DMS114 treated with DMSO at 0.1 percent for 48 hours (cell line): ENCODE measurements around the gene LIX1.
"Not testable (repeated sequence)": the region's sequence is repeated elsewhere in the genome, so short reads cannot be mapped to it uniquely, and the experiment has no call there.

Experiments used
- DNase-seq: peaks from one replicate; lab custom pipeline; 2025; ENCODE audit not compliant: unreplicated experiment; lab: John Stamatoyannopoulos, UW

LIX1 gene

DNA sequence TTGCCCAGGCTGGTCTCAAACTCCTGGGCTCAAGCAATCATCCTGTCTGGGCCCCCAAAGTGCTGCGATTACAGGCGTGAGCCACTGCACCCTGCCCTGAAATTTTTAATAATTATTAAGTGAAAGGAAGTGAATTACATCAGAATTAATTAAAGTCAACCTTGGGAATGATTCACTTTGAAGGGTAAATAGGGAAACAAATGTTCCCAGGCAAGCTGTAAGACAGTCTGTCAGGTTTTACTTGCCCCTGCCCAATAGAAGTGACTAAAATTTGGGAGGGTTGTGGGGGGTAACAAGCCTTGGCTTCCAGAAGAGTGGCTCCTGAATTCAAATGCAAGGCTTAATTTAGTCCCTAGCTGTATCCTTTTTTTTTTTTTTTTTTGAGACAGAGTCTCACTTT lies 1.3 kb upstream of the LIX1 start:
- no peak for DNase-seq

DNA sequence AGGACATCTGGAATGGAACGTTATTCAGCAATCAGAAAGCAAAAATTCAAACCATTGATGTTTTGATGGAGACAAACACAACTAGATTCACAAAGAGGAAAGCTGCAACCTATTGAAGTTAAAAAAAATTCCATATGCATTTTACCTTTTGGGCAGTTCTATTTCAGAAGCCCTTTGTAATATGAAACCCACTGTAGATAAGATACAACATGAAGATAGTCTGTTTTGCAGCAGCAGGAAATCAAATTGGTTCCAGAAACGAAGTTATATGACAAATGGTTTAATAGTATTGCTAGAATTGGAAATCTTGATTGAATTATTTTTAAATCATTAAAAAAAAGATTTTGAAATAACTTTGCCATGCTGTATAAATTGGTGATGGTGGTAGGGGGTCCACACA lies 872 bp downstream of the LIX1 start:
- DNase-seq: no peak

- no peak for DNase-seq
These were observed 1.4 kb downstream of the LIX1 start for GRCh38 chr5:97141031-97141430.

DNA sequence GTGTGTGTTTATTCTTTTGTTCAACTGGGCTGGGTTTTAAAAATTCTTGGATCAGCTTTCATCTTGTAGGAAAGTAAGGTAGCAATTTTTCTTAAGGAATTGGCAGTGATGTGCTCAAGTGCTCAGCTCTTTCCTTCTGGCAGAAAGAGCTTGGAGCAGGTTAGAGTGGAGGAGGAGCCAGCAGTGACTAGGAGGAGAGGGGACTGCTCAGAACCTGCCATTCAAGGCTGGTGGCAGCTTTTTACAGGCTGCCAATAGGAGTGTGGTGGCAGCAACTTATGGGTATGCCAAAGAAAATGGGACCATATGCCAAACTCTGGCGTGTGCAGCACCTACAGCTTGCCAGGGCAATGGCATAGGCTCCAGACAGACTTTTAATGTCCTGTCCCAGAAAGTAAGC lies 2.2 kb downstream of the LIX1 start:
- not testable (repeated sequence) for DNase-seq

DNA sequence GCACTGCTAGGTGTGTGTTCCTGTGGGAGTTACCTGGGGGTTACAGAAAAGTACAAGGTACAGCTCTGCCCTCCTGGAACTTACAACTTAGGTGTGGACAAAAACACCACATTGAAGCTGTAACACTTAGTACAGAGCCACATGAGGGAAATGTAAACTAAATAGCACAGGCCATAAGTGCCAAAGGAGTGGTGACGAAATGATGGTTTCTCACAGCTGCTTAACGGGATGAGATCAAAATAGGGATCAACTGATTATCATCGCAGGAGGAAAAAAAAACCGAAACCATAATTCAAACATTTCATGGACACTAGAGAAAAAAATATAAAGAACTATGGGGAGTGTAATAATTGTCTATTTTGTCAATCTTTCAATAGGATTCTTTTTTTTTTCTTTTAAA lies 5.9 kb downstream of the LIX1 start:
- no peak for DNase-seq

- no peak for DNase-seq
These were observed 6.5 kb downstream of the LIX1 start for GRCh38 chr5:97135868-97136267.

DNA sequence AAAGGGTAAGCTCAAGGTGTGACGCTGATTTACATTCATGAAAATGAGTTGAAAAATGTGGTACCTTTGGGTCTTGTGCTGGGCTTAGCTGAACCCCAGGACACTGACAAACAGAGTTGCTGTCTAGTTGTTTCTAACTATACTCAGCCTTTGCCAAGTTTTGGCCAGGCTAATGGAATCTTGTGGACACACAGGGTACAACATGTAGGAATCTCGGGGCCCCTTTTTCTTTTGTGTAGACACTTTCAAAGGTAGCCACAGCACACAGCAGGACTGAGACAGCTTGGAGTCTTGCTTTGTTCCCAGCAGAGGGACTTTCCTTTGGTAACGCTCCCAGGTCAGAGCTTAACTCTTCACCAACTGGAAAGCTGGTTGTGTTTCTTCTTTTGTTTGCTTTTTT lies 7.8 kb downstream of the LIX1 start:
- no peak for DNase-seq

- no peak for DNase-seq
These were observed 9.3 kb downstream of the LIX1 start for GRCh38 chr5:97133101-97133500.

- DNase-seq: no peak
These were observed 10.5 kb downstream of the LIX1 start for GRCh38 chr5:97131921-97132320.

DNA sequence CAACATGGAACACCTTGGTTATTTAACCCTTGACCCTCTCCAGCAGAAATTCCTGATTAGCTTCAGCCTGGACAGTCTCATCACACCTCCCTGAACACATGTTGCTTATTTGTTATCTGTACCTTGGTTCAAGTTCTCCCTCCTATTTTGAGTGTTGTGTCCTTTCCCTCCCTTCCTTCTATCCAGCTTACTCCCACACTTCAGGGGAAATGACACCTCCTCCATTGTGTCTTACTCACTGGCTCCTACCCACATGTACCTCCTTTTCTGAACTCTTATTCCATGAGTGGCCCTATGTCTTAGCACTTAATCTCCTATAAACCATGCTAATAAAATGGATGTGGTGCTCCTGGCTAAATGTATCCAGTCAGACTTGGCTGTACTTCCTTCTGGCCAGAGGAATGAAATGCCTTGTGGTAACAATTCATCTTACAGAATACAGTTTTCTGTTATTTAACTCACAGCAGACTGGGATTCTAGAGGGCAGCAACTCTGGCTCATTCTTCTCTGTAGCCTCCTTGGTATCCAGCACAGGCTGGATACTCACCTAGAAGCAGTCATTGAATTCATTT lies 11.2 kb downstream of the LIX1 start:
- no peak for DNase-seq

DNA sequence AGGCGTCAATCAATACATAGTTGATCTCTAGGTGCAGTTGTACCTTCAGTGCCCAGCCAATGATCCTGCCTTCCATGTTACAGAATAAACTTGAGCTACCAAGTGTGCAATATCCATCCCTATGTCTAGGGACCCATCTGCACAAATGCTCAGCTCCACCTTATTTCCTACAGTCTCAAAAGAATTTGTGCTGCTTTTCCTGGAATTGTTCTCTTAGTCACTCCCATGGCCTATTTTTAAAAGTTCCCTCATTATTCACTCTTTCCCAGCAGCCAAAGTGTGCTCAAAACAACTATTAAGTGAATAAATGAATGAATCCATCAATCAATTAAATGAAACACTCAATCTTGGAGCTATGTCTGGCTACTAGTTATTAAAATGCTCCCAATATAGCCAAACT lies 14.7 kb downstream of the LIX1 start:
- DNase-seq: no peak

- DNase-seq: no peak
These were observed 17.2 kb downstream of the LIX1 start for GRCh38 chr5:97125125-97125683.

DNA sequence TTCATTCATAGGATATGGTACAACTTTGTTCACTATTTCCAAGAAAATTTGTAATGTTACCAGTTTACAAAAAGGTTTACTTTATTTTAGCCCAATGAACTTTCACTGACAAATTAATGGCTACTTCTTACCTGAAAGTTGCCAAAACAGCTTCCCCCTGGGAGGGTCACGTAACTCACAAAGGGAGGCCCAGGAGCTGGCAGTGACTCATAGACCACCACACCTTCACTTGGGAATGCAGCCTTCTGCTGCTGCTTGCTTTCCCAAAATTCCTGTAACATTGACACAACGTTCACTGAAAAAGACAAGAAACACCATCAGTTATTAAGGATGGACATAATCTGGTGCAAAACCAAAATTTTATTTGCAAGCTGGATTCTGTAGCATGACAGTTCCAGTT lies 18.1 kb downstream of the LIX1 start:
- DNase-seq: no peak

DNA sequence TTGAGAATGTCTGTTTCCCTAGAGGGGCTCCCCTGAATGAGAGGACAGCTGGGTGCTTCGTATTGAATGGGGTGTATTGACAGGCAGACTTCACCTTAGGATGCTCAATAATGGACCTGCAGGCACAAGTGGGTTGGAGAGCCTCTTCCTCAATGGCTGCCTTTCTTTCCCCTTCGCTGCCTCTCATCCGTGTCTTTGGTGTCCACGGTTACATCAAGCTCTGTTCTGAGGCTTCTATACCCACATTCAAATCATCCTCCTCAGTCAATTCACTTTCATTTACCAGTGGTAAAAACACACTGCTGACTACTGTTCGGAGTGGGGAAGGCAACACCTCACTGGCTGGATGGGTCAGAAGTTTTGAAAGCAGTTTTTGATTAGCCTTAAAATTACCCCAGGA lies 20.6 kb downstream of the LIX1 start:
- no peak for DNase-seq

GRCh38 chr5:97120195-97120594 lies 22.2 kb downstream of the LIX1 start:
- DNase-seq: no peak

- DNase-seq: no peak
These were observed 23.4 kb downstream of the LIX1 start for GRCh38 chr5:97119007-97119390.

DNA sequence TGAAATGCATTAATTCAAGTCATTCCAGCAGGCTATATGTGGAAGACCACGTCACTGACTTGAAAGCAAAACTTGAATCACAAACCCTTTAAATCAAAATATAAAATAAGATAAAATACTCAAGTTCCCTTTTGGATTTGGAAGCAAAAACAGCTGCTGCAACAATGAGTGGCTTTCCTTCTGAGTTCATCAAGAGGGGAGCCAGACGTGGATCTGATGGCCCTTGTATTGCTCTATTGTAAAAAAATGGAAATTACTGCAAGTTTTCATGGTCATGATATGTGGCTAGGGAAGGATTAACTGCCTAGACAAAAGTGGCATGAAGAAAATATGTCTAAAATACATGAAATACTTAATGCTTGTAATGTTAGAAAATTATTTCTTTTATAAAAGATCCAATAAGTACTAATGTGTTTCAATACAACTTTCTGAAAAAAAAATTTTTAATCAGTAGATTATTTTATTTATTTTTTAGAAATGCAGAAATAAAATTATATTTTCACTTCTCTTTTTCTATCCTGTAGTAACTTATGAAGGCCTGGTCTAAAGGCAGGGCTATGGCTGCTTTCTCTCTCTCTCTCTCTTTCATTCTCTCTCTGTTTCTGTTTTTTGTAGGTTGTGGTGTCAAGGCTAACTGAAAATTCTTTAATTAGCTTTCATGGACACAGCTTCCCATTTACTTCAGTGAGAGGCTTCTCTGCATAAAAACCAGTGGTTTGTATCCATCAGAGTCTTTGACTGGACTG lies 24.0 kb downstream of the LIX1 start:
- no peak for DNase-seq

- no peak for DNase-seq
These were observed 26.5 kb downstream of the LIX1 start for GRCh38 chr5:97115932-97116331.

DNA sequence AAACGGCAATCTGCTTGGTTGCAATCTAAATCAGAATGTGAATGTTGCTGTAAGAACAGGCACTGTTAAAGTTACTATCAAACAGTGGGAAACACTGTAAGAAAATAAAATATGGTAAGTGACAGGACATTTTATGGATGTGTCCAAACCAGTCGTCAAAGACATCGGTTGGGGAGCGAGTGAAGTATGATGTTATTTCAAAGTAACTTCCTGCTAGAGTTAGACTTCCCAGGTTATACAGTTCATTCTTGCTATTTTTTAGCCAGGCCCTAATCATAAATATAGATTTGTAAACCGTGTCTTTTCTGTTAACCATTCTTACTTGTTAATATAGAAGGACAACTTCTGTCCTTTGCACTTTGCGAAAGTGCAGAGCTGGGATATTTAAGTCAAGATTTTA lies 30.2 kb downstream of the LIX1 start:
- DNase-seq: no peak

- DNase-seq: no peak
These were observed 30.8 kb downstream of the LIX1 start for GRCh38 chr5:97111616-97112015.

DNA sequence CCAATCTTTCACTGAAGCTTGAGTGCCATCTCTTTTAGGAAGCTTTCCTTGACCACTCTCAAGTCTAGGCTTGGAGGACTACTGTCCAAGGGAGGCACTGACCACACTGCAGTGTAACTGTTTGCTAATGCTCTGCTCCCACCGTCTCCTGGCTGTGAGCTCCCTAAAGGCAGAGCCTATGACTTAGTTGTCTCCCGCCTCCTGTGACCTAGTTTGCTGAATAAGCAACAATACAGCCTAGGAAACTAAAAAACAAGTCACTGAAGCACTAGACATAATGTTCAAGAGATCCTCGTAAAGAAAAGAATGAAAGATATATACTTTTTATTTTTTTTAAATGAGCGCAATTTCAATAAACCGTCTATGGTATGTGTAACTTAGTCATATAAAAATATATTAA lies 31.4 kb downstream of the LIX1 start:
- no peak for DNase-seq

DNA sequence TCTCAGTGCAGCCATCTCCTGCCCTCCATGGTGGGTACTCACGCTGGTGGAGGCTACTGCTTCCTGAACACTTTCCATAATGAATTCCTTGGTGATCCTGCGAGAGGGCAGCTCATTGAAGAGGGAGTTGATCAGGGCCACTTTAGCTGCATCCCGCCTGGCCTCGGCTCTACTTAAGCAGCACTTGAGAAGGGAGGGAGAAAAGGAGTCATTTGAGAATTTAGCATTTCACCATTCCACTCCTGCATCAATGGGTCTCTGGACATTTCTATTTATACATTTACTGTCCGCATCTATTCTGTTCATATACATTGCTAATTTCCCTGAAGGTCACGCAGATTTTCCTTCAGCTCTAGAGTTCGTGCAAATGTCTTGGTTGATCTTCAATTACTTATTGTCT lies 35.1 kb downstream of the LIX1 start:
- no peak for DNase-seq

DNA sequence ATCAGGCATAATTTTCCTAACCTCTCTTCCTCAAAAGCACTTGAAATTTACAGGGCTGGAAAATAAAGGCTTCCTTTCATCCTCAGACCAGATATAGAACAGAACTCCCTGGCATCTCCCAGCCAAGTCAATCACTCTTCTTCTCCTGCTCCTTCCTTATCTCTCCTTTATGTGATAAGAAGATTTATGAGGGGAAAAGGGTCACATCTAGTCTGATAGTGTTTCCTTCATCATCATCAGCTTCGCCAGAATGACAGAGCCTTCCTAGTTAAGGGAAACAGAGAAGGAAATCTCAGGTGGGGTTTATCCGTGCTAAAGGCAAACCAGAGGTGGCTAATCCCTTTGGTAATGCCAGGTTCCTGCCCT lies 36.2 kb downstream of the LIX1 start:
- no peak for DNase-seq
